GM18505 (cell line): ENCODE results near the gene EDA.
"Not testable (repeated sequence)": the region's sequence is repeated elsewhere in the genome, so short reads cannot be mapped to it uniquely, and the experiment has no call there.

Experiments used
- ATAC-seq: cut with Tn5 transposase; IDR thresholded peaks from one replicate; pipeline ENCODE4 v1.9.1; 2021; ENCODE audit not compliant: unreplicated experiment
- POLR2A ChIP-seq: IDR thresholded peaks from 4 replicates; pipeline ENCODE4 v1.6.1; 2011; ENCODE audit warnings: borderline replicate concordance; ENCODE audit not compliant: insufficient read depth, insufficient read length; ENCODE audit errors: extremely low read depth

EDA gene

DNA sequence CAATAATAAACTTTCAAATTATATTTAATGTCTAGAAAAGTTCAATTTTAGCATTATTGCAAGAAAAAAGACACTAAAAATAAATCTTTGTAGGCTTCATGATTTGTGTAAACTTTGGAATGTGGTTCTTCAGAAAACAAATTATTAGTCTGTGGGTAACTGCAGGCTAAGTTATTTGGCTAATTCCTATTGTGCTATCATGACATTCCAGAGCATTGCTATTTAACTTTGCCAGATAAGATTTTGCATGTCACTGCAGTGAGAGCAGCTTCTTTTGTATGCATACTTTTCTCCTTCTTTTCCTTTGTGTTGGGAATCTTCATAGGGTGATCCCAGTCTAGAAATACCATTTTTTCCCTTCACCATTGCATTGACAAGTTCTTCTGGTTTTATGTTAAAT lies 303.8 kb downstream of the EDA start:
- TF ChIP-seq POLR2A: no peak
- ATAC-seq: no peak

DNA sequence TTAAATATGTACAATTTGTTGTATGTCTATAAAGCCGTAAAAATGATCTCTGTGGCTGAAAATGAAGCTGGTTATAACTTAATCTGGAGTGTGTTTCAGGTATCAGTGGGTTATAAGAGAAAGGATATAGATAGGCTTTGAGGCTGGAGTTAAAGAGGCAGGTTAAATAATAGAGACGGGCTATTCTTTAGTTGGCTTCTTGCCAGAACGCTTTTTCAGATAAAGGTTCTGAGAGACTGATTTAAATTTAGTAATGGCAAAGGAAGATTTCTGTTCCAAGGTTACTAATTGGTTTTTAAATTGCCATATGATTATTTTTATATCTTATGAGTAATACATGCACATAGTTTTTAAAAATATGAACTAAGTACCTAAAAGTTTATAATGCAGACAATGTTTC lies 316.4 kb downstream of the EDA start:
- TF ChIP-seq POLR2A: no peak
- ATAC-seq: no peak

DNA sequence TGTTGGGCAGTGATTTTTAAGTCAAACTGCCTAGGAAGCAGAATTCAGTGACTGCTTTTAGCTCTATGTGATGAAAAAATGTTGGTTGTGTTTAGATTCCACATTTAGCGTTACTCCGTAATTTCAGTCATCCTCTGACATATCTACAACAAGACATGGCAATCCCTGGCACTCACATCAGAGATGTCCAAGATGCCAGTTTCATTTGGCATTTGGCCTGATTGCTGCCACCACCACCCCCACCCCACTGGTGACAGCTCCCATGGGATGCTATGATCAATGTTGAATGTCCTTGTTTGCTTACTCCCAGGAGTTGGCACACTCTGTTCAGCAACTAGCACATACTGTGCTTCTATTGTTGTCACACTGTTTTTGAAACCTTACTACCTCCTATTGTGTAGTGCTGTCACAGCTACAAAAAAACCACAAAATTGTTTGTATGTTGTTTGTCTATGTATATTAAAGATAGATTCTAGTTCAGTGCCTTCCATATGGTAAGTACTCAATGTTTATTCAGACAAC lies 332.4 kb downstream of the EDA start:
- ATAC-seq: no peak
- TF ChIP-seq POLR2A: no peak

DNA sequence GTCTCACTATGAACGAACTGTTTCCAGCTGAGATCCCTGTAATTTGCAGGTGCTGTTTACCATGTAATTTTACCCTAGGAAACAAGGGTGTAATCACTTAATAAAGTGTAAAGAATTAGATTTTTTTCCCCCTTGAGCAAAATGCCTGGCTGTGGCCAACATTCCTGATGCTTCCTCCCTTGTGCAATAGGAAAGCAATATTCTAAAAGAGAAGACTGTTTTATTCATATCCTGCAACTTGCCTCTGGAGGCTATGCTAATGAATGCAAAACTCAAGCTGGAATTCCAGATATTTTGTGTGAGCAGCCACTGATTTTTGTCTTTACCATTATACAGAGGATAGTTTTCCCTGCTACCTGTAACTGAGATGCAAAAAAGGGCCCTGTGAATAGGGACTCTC lies 335.8 kb downstream of the EDA start:
- TF ChIP-seq POLR2A: no peak
- no peak for ATAC-seq

DNA sequence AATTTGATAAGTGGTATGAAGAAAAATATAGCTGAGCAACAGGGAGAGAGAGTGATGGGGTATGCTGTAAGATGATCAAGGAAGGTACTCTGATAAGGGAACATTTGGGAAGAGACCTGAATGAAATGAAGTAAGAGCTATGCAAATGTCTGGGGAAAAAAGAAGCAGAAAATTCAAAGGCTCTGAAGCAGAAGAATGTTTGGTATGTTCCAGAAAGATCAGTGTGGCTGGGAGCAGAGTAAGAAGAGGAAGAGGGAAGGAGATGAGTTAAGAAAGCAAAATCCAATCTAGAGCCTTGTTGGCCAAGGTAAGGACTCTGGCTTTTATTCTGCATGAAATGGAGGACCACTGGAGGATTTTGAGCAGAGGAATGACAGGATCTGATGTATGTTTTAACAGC lies 343.8 kb downstream of the EDA start:
- no peak for ATAC-seq
- TF ChIP-seq POLR2A: no peak

DNA sequence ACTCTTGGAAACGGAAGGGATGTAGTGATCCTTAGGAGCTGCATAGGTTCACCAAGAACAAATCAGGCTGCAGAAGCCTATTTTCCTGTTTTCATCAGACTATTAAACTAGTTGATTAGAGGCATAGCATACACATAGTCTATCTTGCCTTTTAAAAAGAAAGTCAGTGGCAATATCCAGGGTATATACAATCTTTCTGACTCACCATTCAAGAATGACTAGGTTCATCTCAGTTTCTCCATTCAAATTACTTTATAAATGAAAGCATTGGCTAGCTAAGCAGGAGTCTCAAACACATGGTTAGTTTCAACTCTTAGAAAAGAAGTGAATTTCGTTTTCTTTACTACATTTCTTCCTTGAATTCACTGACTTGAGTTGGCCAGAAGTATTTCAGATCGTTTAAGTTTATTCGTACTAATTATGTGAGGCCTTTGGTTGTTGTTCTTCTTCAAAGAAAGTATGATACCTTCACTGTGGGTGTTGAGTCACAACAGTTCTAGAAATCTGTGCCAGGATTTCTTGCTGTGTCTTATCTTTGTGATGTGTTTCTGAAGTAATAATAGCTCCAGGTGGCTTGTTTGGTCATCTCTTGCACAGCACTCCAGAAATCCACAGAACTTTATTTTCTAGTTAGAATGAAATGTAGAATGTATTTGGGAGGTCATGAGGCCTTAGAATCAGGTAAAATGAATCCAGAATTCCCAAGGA lies 345.6 kb downstream of the EDA start:
- no peak for ATAC-seq
- TF ChIP-seq POLR2A: no peak

DNA sequence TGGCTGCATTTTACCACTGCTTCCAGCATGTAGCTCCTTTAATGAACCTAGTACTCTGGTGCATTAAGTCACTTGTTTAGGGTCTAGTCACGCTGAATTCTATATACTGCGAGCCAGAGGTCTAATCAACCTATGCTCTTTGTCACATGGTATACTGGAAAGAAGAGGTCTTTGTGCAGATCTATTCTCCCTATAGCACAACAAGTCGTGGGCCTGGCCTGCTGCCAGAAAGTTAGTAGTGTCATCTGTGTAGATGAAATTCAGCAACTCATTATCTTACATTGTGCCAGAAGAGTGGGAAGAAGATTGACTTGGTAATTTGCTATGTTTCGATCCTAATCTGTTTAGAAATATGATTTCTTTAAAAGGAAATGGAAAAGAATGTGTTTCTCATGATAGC lies 353.0 kb downstream of the EDA start:
- ATAC-seq: no peak
- TF ChIP-seq POLR2A: no peak

DNA sequence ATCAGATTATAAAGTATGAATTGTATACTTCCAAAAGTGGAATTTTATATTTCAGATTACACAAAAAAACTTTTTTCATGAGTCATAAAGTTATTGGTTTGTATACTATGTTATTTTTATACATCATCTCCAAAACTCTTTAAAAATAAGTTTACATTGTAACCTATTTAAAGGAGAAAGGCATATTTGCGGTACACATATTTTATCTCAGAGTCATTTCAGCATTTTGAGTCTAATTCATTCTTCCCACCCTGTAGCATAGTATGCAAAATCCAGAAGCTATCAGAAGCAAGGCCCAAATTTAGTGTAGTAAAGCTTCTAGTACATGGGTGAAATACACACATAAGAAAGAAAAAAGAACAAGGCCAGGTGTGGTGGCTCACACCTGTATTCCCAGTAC lies 353.5 kb downstream of the EDA start:
- no peak for TF ChIP-seq POLR2A
- no peak for ATAC-seq

DNA sequence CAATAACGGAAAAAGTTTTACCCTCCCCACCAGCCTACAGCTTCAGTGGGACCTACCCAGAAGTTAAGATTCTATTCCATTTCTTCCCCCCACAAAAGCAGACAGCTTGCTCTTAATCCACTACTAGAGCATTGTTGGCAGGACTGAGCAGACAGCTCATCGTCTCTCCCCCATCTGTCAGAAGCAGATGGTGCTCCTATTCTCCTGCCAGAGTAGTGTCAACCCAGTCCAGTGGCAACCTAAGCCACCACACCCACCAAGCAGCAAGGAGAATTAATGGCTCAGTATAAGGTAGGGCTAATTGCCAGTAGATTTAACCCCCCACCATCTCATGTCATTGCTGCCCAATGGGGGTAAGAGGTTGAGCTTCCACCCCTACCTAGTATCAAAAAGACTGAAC lies 371.8 kb downstream of the EDA start:
- ATAC-seq: no peak
- no peak for TF ChIP-seq POLR2A

DNA sequence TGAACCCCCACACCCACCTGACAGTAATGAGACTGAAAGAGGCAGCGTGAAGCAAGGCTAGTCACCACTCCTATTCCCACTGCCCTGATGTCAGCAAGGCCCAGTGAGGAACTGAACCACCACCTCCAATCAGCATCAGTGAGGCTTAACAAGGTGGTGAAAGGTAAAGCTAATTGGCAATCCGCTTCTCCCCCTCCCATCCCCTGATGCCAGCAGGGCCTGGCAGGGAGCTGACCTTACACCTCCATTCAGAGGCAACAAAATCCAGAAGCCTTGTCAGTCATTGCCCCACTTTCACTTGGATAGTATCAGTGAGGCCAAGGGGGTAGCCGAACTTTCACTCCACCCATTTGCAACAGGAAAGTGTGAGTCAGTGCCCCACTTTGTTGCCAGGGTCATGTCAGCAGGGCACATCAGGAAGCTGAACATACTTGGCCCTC lies 373.1 kb downstream of the EDA start:
- TF ChIP-seq POLR2A: no peak
- ATAC-seq: no peak

DNA sequence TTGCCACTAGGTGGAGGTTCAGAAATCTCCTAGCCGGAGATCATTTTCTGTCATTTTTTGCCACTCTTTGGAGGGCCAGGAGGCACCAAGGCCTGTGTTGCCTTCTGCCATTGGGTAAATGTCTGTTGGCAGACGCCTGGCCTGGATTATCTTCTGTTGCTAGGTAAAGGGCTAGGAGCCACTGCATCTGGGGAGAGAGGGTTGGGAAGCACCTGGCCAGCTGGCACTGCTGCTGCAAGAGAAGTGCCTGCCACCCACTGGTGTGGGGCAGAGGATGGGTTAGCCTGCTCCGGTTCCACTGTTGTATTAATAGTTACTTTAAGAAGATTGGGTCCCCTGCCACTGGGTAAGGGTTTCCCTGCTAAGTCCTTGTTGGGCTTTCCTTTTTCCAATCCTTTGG lies 375.8 kb downstream of the EDA start:
- no peak for TF ChIP-seq POLR2A
- no peak for ATAC-seq

DNA sequence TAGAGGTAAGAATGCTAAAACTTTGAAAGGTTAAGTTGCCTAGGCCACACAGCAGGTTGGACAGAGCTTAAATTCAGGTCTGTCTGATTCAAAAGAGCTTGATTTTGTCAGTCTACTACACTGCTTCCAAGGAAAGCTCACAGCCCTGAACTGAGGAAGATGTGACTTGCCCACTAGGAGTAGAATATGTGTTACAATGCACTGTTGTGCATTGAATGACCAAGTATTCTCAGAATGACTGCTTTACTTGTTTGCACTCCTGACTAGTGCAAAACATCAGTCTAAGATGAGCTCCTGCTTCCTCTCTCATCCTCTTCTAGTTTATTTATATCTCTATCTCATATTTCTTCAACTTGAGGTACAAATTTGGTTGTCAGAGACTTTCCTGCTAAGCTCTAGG lies 377.6 kb downstream of the EDA start:
- no peak for ATAC-seq
- TF ChIP-seq POLR2A: no peak

DNA sequence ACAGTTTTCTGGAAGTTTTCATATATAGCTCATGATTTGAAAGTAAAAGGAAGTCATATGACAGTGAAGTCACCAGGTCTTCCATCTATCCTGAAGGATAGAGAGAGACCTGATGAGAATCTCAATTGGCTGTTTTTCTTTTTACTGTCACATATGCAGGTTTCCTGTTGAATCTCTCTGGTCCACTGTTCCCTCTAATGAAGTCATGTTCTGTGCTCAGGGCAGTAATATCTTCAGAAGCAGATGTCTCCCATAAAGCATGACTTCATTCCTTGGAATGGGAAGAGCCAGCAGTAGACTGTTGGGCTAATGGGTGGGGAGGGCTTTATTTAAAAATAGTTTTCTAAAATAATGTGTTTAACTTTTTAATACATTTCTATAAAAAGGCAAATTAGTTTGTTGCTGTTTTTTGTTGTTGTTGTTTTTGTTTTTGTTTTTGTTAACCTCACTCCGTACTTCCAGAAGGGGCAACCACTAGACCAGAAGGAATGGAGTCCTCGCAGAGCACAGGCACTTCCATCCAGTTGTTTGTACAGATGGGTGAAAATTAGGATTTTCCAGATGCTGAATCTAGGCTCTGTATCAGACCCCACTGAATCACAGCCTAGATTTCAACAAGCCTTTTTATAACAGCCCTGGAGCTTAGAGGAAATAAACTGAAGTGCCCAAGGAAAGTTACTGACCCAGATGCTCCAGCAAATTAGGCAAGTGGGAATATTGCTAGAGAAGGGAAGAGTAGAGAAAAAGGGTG lies 379.6 kb downstream of the EDA start:
- no peak for ATAC-seq
- no peak for TF ChIP-seq POLR2A

DNA sequence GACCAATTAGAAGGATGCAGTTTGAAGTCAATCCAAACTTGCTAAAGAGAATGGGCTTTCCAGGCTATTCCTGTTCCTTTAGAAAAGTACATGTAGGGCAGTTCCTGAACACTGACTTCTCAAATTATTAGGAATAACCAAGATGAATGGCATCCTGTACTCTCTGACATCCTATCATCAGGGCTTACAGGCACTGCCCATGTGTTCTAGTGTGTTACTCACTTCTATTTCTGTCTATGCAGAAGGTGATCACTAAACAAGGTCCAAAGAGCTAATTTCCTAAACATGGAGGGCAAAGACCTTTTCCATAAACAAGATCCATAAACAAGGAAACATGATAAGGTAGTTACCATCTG lies 380.2 kb downstream of the EDA start:
- no peak for TF ChIP-seq POLR2A
- no peak for ATAC-seq

DNA sequence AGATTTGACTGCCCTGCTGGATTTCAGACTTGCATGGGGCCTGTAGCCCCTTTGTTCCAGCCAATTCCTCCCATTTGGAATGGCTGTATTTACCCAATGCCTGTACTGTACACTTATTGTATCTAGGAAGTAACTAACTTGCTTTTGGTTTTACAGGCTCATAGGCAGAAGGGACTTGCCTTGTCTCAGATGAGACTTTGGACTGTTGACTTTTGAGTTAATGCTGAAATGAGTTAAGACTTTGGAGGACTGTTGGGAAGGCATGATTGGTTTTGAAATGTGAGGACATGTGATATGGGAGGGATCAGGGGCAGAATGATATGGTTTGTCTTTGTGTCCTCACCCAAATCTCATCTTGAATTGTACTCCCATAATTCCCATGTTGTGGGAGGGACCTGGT lies 382.4 kb downstream of the EDA start:
- ATAC-seq: not testable (repeated sequence)
